Gastroesophageal sphincter (tissue), 4 donors: Measurements from ENCODE around the gene LHX3. TPM values are rescaled to one million over a fixed set of nuclear protein-coding genes. Genes with fewer than 3 reads are reported as not detected.

Experiments used
- ATAC-seq: fragments of 150-250 bp; one replicate; pipeline ENCODE4 v1.9.1; 2016; ENCODE audit warnings: mild to moderate bottlenecking, moderate library complexity
- H3K27ac ChIP-seq, 4 donors: fragments of 200-600 bp; sonication (generic) in 3 of 4; 1 replicate in 3 of 4; 2 replicates in 1 of 4; pipeline ENCODE4 v1.5.1; 2016 to 2019
- H3K27me3 ChIP-seq: fragments of 200-600 bp; sonication (generic); one replicate; pipeline ENCODE4 v1.5.1; 2019
- H3K36me3 ChIP-seq, 2 donors: fragments of 200-600 bp; sonication (generic); one replicate each; pipeline ENCODE4 v1.5.1; 2019; ENCODE audit warnings: control low read depth in 1 of 2
- H3K4me1 ChIP-seq, 3 donors: fragments of 200-600 bp; sonication (generic); 1 replicate in 2 of 3; 2 replicates in 1 of 3; pipeline ENCODE4 v1.5.1; 2016 to 2019; ENCODE audit warnings: control low read depth in 2 of 3
- H3K4me3 ChIP-seq, 2 donors: fragments of 200-600 bp; sonication (generic); one replicate each; pipeline ENCODE4 v1.5.1; 2019; ENCODE audit warnings: mild to moderate bottlenecking in 1 of 2, moderate library complexity in 1 of 2
- H3K9me3 ChIP-seq, 3 donors: fragments of 200-600 bp; sonication (generic); one replicate each; pipeline ENCODE4 v1.5.1; 2017 to 2019; ENCODE audit warnings: control low read depth in 2 of 3
- CTCF ChIP-seq, 4 experiments: fragments of 200-600 bp in 2 of 4; fragments of 450-650 bp in 2 of 4; sonication (generic) in 1 of 4; IDR thresholded peaks; one replicate each; pipeline ENCODE4 v1.5.1; 2017 to 2019; ENCODE audit warnings: antibody characterized with exemption in 4 of 4, mild to moderate bottlenecking in 2 of 4, moderate library complexity in 2 of 4
- EP300 ChIP-seq: sonication (generic); formaldehyde crosslinking; IDR thresholded peaks from one replicate; pipeline ENCODE4 v1.6.1; 2017; ENCODE audit warnings: antibody characterized with exemption, mild to moderate bottlenecking
- POLR2A ChIP-seq, 2 donors: fragments of 450-650 bp; IDR thresholded peaks; one replicate each; pipeline ENCODE4 v1.6.1; 2017; ENCODE audit warnings: antibody characterized with exemption in 2 of 2, mild to moderate bottlenecking in 2 of 2, moderate library complexity in 1 of 2
- POLR2AphosphoS5 ChIP-seq: sonication (generic); formaldehyde crosslinking; IDR thresholded peaks from one replicate; pipeline ENCODE4 v1.6.1; 2017; ENCODE audit warnings: antibody characterized with exemption
- WGBS, 2 donors: methylation state at CpG; one replicate each; pipeline ENCODE4 v1.1.5; 2018; ENCODE audit warnings: low coverage in 1 of 2; 5-methylcytosine and 5-hydroxymethylcytosine counted together
- total RNA-seq, 4 donors: library from RNA; depleted of rRNA; stranded (reverse); fragments of >200 nt; gene quantifications; one replicate each; pipeline ENCODE4 v1.1.0, GENCODE V29; 2016

Gene LHX3
- total RNA-seq, 4 donors from 2014 or later: not detected

GRCh38 chr9:136178061-136178772 is 26.7 kb downstream of the LHX3 start:
- 33% methylated on average over 3 of the region's 21 CpGs; no CpG with 5 or more reads in 1 of the 2 donors for WGBS, 2 donors
- no peak overlapping the region for H3K4me3 ChIP-seq
- TF ChIP-seq POLR2AphosphoS5 (no peak), EP300 (no peak), POLR2A (IDR thresholded peaks at IDR 0.05) (no peak), CTCF (IDR thresholded peaks at IDR 0.05) (no peak)
- peaks cover 61% of the 10 kb centered on the region for H3K27me3 ChIP-seq
- no peaks in the 10 kb centered on the region for H3K4me1 ChIP-seq
- no peak for ATAC-seq
- H3K36me3 ChIP-seq: no peaks in the 10 kb centered on the region
- no peak overlapping the region for H3K27ac ChIP-seq
- no peaks in the 10 kb centered on the region for H3K9me3 ChIP-seq

GRCh38 chr9:136177224-136177623 is 27.7 kb downstream of the LHX3 start:
- WGBS, 2 donors: 80% methylated on average over 2 of the region's 14 CpGs; no CpG with 5 or more reads in 1 of the 2 donors
- ATAC-seq: no peak
- Histone ChIP-seq H3K27me3 (peaks cover 60% of the 10 kb centered on the region), H3K36me3 (no peaks in the 10 kb centered on the region), H3K4me3 (no peak overlapping the region), H3K27ac (no peak overlapping the region), H3K4me1 (no peaks in the 10 kb centered on the region), H3K9me3 (no peaks in the 10 kb centered on the region)
- no peak for TF ChIP-seq POLR2A (IDR thresholded peaks at IDR 0.05)

GRCh38 chr9:136175616-136176197 is 29.2 kb downstream of the LHX3 start:
- H3K4me1 ChIP-seq: no peaks in the 10 kb centered on the region
- TF ChIP-seq EP300 (no peak), POLR2AphosphoS5 (no peak), CTCF (IDR thresholded peaks at IDR 0.05) (no peak), POLR2A (IDR thresholded peaks at IDR 0.05) (no peak)
- WGBS, 2 donors: 10 to 57% methylated on average over 2 to 3 of the region's 12 CpGs
- ATAC-seq: no peak
- H3K9me3 ChIP-seq: no peaks in the 10 kb centered on the region
- peaks cover 69% of the 10 kb centered on the region for H3K27me3 ChIP-seq
- H3K36me3 ChIP-seq: no peaks in the 10 kb centered on the region
- no peak overlapping the region for H3K4me3 ChIP-seq
- H3K27ac ChIP-seq: no peak overlapping the region

- no peak for ATAC-seq
- H3K9me3 ChIP-seq: no peaks in the 10 kb centered on the region
- H3K36me3 ChIP-seq: no peaks in the 10 kb centered on the region
- no peaks in the 10 kb centered on the region for H3K4me1 ChIP-seq
- H3K27me3 ChIP-seq: peaks cover 72% of the 10 kb centered on the region
- 33 to 40% methylated on average over 1 of the region's 8 CpGs for WGBS, 2 donors
- TF ChIP-seq CTCF (IDR thresholded peaks at IDR 0.05) (no peak), POLR2A (IDR thresholded peaks at IDR 0.05) (no peak), EP300 (no peak), POLR2AphosphoS5 (no peak)
- no peak overlapping the region for H3K27ac ChIP-seq
- H3K4me3 ChIP-seq: no peak overlapping the region
These were observed 29.9 kb downstream of the LHX3 start for GRCh38 chr9:136174779-136175615.

- no peaks in the 10 kb centered on the region for H3K36me3 ChIP-seq
- H3K4me1 ChIP-seq: no peaks in the 10 kb centered on the region
- 100% methylated on average over 2 of the region's 14 CpGs; no CpG with 5 or more reads in 1 of the 2 donors for WGBS, 2 donors
- TF ChIP-seq EP300 (no peak), POLR2AphosphoS5 (no peak), POLR2A (IDR thresholded peaks at IDR 0.05) (no peak), CTCF (IDR thresholded peaks at IDR 0.05) (no peak)
- no peak for ATAC-seq
- H3K4me3 ChIP-seq: no peak overlapping the region
- no peaks in the 10 kb centered on the region for H3K9me3 ChIP-seq
- peaks cover 72% of the 10 kb centered on the region for H3K27me3 ChIP-seq
- H3K27ac ChIP-seq: no peak overlapping the region
These were observed 31.2 kb downstream of the LHX3 start for GRCh38 chr9:136173648-136174290.
